ENCODE data around the gene SMG1. TPM values are rescaled to one million over a fixed set of nuclear protein-coding genes. Genes with fewer than 3 reads are reported as not detected.
"Not testable (repeated sequence)": the region's sequence is repeated elsewhere in the genome, so short reads cannot be mapped to it uniquely, and the experiment has no call there.

Gene SMG1
- total RNA-seq, 1 experiment from 2014 or later, result 96.4 TPM

DNA sequence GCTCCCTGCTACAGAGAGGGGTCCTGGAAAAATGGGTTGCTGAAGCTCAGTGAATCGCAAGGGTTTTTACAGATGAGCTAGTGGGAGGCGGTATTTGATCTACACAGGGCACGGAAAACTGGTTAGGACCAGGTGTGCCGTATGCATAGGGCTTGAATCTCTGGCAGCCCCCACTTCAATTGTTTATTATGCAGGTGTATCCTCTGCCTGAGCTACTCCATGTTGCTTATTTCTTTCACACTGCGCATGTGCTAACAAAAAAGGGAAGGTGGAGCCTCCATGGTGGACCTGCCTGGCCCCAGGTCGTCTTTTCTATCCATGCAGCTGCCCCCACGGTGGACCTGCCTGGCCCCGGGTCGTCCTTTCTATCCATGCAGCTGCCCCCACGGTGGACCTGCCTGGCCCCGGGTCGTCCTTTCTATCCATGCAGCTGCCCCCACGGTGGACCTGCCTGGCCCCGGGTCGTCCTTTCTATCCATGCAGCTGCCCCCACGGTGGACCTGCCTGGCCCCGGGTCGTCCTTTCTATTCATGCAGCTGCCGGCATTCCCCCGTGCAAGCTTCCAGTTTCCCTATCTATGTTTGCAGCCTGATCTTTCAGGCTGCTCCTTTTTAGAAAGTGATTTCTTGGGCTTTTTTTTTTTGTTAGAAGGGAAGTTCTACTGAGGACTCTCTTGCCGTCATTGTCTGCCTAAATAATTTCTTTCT is 29.8 kb upstream of the SMG1 start:
- H3K23me2 ChIP-seq (ENCODE audit: insufficient read length, low read depth, low read length, poor library complexity, severe bottlenecking); H3K9me3 ChIP-seq (ENCODE audit: control insufficient read depth, low read depth, low read length); H2AK5ac ChIP-seq (ENCODE audit: insufficient read length, low read length); H3K56ac ChIP-seq (ENCODE audit: insufficient read length, low read depth, low read length); H3T11ph ChIP-seq (ENCODE audit: low read length); H3K9ac ChIP-seq (ENCODE audit: extremely low read depth, insufficient read length, low read length); H3K14ac ChIP-seq (ENCODE audit: insufficient read depth, low read length); H3K4me3 Mint-ChIP-seq; H3K18ac ChIP-seq (ENCODE audit: insufficient read length, low read depth, low read length); H4K5ac ChIP-seq (ENCODE audit: insufficient read length, low read depth, low read length); H4K8ac ChIP-seq (replicated peaks; ENCODE audit: insufficient read length, low read depth, low read length); H3K4me1 ChIP-seq (ENCODE audit: insufficient read depth, low read length); H2AFZ ChIP-seq (ENCODE audit: low read length); H2BK15ac ChIP-seq (ENCODE audit: low read depth, low read length); H3K4me2 ChIP-seq (ENCODE audit: insufficient read depth, insufficient read length, low read length); H3K4ac ChIP-seq (ENCODE audit: low read depth, low read length); H2BK20ac ChIP-seq (ENCODE audit: low read depth, low read length, poor library complexity, severe bottlenecking); H3K27me3 Mint-ChIP-seq (ENCODE audit: low read depth); DNase-seq; H2BK5ac ChIP-seq (ENCODE audit: insufficient read length, low read length); H3K27ac ChIP-seq (ENCODE audit: insufficient read length, low read depth, low read length); H2BK12ac ChIP-seq (ENCODE audit: insufficient read length, low read depth, low read length); H4K20me1 ChIP-seq (ENCODE audit: control insufficient read depth, insufficient read depth, insufficient read length); H3K9me3 Mint-ChIP-seq; H4K91ac ChIP-seq (ENCODE audit: insufficient read length, low read depth, low read length); H3K27me3 ChIP-seq (ENCODE audit: insufficient read depth, low read length); H3K79me2 ChIP-seq (ENCODE audit: insufficient read depth, low read length); H3K36me3 Mint-ChIP-seq (ENCODE audit: insufficient read depth in 1 of 3, low read depth in 3 of 3); H3K79me1 ChIP-seq (ENCODE audit: insufficient read depth, low read depth, low read length, poor library complexity, severe bottlenecking); H2BK120ac ChIP-seq (ENCODE audit: low read depth, low read length, poor library complexity, severe bottlenecking); H3K23ac ChIP-seq (ENCODE audit: insufficient read length, low read depth, low read length): not testable (repeated sequence)
- 0 out of 7 replicates have a peak overlapping the region, but pooled peaks of 1 of the 3 experiments have one; percentile 21 for H3K27ac Mint-ChIP-seq
- H3K4me1 Mint-ChIP-seq, result peaks cover 11 to 16% of the 10 kb centered on the region in 2 experiments
- no CpG with 5 or more reads among the region's 21 CpGs for WGBS (ENCODE audit: extremely low coverage, insufficient read length, low lambda C conversion rate)
